ENCODE results near the gene PEX5L. TPM values are rescaled to one million over a fixed set of nuclear protein-coding genes. Genes with fewer than 3 reads are reported as not detected.

Gene PEX5L
- polyA plus RNA-seq, 1 donor from 2014 or later: 1.0 TPM

DNA sequence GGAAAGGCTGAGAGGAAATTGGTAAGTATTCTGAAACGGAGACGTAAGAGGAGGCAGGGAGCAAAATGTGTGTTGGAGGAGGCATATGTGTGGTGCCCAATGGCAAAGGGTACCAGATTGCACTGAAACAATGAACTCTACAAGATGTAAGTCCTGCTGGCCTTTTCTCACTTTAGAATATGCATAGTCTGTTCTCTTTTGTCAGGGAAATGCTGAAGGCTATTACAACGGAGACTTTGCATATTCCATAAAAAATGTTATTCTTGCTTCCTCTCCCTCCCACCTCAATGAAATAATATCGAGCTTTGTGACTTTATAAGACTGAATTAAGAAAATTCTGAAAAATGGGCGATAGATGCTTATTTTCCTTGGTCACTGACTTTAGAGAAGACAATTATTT lies 85.9 kb downstream of the PEX5L start:
- H3K79me2 ChIP-seq (replicated peaks; ENCODE audit: insufficient read depth, low read length): no peaks in the 10 kb centered on the region
- no peak overlapping the region for H3K4me2 ChIP-seq (ENCODE audit: low read length)
- no peak overlapping the region for H3K4me3 ChIP-seq (ENCODE audit: low read length)
- H4K20me1 ChIP-seq (ENCODE audit: insufficient read depth): no peaks in the 10 kb centered on the region
- H2AFZ ChIP-seq (ENCODE audit: low read depth, low read length): no peak overlapping the region
- no peaks in the 10 kb centered on the region for H3F3A ChIP-seq (ENCODE audit: insufficient read depth, low read length, poor library complexity, severe bottlenecking)
- no peaks in the 10 kb centered on the region for H3K9me2 ChIP-seq (ENCODE audit: insufficient read depth, low read length)
- H3K27me3 ChIP-seq (ENCODE audit: insufficient read depth, low read depth, low read length): no peaks in the 10 kb centered on the region
- no peaks in the 10 kb centered on the region for H3K9me3 ChIP-seq (ENCODE audit: low read length)
- no peak for TF ChIP-seq TAF1 (IDR thresholded peaks at IDR 0.05; ENCODE audit: low read depth)
- TF ChIP-seq, protein P1, sequence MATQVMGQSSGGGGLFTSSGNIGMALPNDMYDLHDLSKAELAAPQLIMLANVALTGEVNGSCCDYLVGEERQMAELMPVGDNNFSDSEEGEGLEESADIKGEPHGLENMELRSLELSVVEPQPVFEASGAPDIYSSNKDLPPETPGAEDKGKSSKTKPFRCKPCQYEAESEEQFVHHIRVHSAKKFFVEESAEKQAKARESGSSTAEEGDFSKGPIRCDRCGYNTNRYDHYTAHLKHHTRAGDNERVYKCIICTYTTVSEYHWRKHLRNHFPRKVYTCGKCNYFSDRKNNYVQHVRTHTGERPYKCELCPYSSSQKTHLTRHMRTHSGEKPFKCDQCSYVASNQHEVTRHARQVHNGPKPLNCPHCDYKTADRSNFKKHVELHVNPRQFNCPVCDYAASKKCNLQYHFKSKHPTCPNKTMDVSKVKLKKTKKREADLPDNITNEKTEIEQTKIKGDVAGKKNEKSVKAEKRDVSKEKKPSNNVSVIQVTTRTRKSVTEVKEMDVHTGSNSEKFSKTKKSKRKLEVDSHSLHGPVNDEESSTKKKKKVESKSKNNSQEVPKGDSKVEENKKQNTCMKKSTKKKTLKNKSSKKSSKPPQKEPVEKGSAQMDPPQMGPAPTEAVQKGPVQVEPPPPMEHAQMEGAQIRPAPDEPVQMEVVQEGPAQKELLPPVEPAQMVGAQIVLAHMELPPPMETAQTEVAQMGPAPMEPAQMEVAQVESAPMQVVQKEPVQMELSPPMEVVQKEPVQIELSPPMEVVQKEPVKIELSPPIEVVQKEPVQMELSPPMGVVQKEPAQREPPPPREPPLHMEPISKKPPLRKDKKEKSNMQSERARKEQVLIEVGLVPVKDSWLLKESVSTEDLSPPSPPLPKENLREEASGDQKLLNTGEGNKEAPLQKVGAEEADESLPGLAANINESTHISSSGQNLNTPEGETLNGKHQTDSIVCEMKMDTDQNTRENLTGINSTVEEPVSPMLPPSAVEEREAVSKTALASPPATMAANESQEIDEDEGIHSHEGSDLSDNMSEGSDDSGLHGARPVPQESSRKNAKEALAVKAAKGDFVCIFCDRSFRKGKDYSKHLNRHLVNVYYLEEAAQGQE (IDR thresholded peaks at IDR 0.05; ENCODE audit: borderline replicate concordance): no peak
- no peak for TF ChIP-seq EP300 (conservative IDR thresholded peaks at IDR 0.05; ENCODE audit: poor library complexity, severe bottlenecking)
- no peak for TF ChIP-seq MXI1 (conservative IDR thresholded peaks at IDR 0.05; ENCODE audit: poor library complexity, severe bottlenecking)
- no peak for TF ChIP-seq POLR2AphosphoS5 (IDR thresholded peaks at IDR 0.05)
- no peak for TF ChIP-seq EZH2 (IDR thresholded peaks at IDR 0.05; ENCODE audit: borderline replicate concordance, insufficient read depth, low read length, poor library complexity, severe bottlenecking)
- TF ChIP-seq, protein P2, sequence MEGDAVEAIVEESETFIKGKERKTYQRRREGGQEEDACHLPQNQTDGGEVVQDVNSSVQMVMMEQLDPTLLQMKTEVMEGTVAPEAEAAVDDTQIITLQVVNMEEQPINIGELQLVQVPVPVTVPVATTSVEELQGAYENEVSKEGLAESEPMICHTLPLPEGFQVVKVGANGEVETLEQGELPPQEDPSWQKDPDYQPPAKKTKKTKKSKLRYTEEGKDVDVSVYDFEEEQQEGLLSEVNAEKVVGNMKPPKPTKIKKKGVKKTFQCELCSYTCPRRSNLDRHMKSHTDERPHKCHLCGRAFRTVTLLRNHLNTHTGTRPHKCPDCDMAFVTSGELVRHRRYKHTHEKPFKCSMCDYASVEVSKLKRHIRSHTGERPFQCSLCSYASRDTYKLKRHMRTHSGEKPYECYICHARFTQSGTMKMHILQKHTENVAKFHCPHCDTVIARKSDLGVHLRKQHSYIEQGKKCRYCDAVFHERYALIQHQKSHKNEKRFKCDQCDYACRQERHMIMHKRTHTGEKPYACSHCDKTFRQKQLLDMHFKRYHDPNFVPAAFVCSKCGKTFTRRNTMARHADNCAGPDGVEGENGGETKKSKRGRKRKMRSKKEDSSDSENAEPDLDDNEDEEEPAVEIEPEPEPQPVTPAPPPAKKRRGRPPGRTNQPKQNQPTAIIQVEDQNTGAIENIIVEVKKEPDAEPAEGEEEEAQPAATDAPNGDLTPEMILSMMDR (IDR thresholded peaks at IDR 0.05; ENCODE audit: poor library complexity, severe bottlenecking): no peak
- TF ChIP-seq RAD21 (conservative IDR thresholded peaks at IDR 0.05): no peak
- TF ChIP-seq SMC3 (conservative IDR thresholded peaks at IDR 0.05; ENCODE audit: poor library complexity): no peak
- no peak overlapping the region for H3K9ac ChIP-seq (ENCODE audit: low read length)
- no peak overlapping the region for H3K27ac ChIP-seq (ENCODE audit: low read length)
- H3K36me3 ChIP-seq (ENCODE audit: insufficient read depth, low read length): no peaks in the 10 kb centered on the region

DNA sequence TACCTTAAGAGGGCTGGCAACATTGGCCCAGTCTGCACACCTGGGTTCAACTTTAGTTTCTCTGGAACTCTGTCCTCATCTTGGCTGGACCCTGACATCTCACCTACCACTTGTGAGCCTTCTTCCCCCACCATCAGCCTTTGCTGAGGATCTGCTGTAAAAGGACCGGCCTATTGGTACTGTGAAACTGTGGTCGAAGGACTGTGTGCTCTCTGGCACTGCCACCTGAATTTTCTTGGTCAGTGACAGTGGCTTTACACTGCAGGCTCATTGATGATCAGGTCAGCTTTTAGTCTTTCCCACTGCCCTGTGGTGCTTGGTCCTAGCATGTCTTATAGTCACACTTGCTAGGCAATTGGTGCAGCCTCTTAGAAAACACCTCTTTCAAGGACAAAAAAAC lies 86.9 kb downstream of the PEX5L start:
- Histone ChIP-seq H3F3A (ENCODE audit: insufficient read depth, low read length, poor library complexity, severe bottlenecking) (no peaks in the 10 kb centered on the region), H4K20me1 (ENCODE audit: insufficient read depth) (no peaks in the 10 kb centered on the region), H2AFZ (ENCODE audit: low read depth, low read length) (no peak overlapping the region), H3K9ac (ENCODE audit: low read length) (no peak overlapping the region), H3K9me2 (ENCODE audit: insufficient read depth, low read length) (no peaks in the 10 kb centered on the region), H3K4me2 (ENCODE audit: low read length) (no peak overlapping the region), H3K27me3 (ENCODE audit: insufficient read depth, low read depth, low read length) (no peaks in the 10 kb centered on the region), H3K36me3 (ENCODE audit: insufficient read depth, low read length) (no peaks in the 10 kb centered on the region), H3K79me2 (replicated peaks; ENCODE audit: insufficient read depth, low read length) (no peaks in the 10 kb centered on the region), H3K9me3 (ENCODE audit: low read length) (no peaks in the 10 kb centered on the region), H3K27ac (ENCODE audit: low read length) (no peak overlapping the region), H3K4me3 (ENCODE audit: low read length) (no peak overlapping the region)
- TF ChIP-seq RAD21 (conservative IDR thresholded peaks at IDR 0.05) (no peak), SMC3 (conservative IDR thresholded peaks at IDR 0.05; ENCODE audit: poor library complexity) (no peak), EZH2 (IDR thresholded peaks at IDR 0.05; ENCODE audit: borderline replicate concordance, insufficient read depth, low read length, poor library complexity, severe bottlenecking) (no peak), TAF1 (IDR thresholded peaks at IDR 0.05; ENCODE audit: low read depth) (no peak), EP300 (conservative IDR thresholded peaks at IDR 0.05; ENCODE audit: poor library complexity, severe bottlenecking) (no peak), MXI1 (conservative IDR thresholded peaks at IDR 0.05; ENCODE audit: poor library complexity, severe bottlenecking) (no peak), POLR2AphosphoS5 (IDR thresholded peaks at IDR 0.05) (no peak)
- TF ChIP-seq, protein P1 (IDR thresholded peaks at IDR 0.05; ENCODE audit: borderline replicate concordance): no peak
- TF ChIP-seq, protein P2 (IDR thresholded peaks at IDR 0.05; ENCODE audit: poor library complexity, severe bottlenecking): no peak
